NCI-H510A treated with DMSO at 0.1 percent for 48 hours (cell line): ENCODE data around the gene DMGDH.
A peak's percentile ranks its signal among the peaks of the same experiment; 100 is the strongest.

ENCODE experiments used
- DNase-seq: peaks from one replicate; lab custom pipeline; 2025; lab: John Stamatoyannopoulos, UW

The DMGDH gene

GRCh38 chr5:79070350-79070667 lies 835 bp upstream of the DMGDH start:
- peak; percentile 20 for DNase-seq

- DNase-seq: no peak
Measured at GRCh38 chr5:79062436-79062835, 7.0 kb downstream of the DMGDH start.

GRCh38 chr5:79059674-79060073 lies 9.8 kb downstream of the DMGDH start:
- DNase-seq: no peak

GRCh38 chr5:79056847-79057246 lies 12.6 kb downstream of the DMGDH start:
- no peak for DNase-seq

- no peak for DNase-seq
Measured at GRCh38 chr5:79055017-79055416, 14.5 kb downstream of the DMGDH start.

- DNase-seq: no peak
Measured at GRCh38 chr5:79053321-79053720, 16.2 kb downstream of the DMGDH start.

GRCh38 chr5:79050498-79050897 lies 19.0 kb downstream of the DMGDH start:
- DNase-seq: no peak

- no peak for DNase-seq
Measured at GRCh38 chr5:79048437-79048836, 21.0 kb downstream of the DMGDH start.

- DNase-seq: no peak
Measured at GRCh38 chr5:79047199-79047598, 22.3 kb downstream of the DMGDH start.

GRCh38 chr5:79042188-79042587 lies 27.3 kb downstream of the DMGDH start:
- DNase-seq: no peak

- no peak for DNase-seq
Measured at GRCh38 chr5:79036769-79037168, 32.7 kb downstream of the DMGDH start.

- no peak for DNase-seq
Measured at GRCh38 chr5:79035237-79035636, 34.2 kb downstream of the DMGDH start.

- DNase-seq: no peak
Measured at GRCh38 chr5:79032782-79033181, 36.7 kb downstream of the DMGDH start.

GRCh38 chr5:79032031-79032695 lies 37.3 kb downstream of the DMGDH start:
- no peak for DNase-seq

- no peak for DNase-seq
Measured at GRCh38 chr5:79031485-79031867, 38.0 kb downstream of the DMGDH start.

- no peak for DNase-seq
Measured at GRCh38 chr5:79030663-79031484, 38.6 kb downstream of the DMGDH start.

- DNase-seq: peak; percentile 16
Measured at GRCh38 chr5:79025054-79025472, 44.4 kb downstream of the DMGDH start.

- no peak for DNase-seq
Measured at GRCh38 chr5:79023947-79024346, 45.5 kb downstream of the DMGDH start.

GRCh38 chr5:79023348-79023747 lies 46.1 kb downstream of the DMGDH start:
- DNase-seq: no peak

- DNase-seq: no peak
Measured at GRCh38 chr5:79022771-79023170, 46.7 kb downstream of the DMGDH start.

GRCh38 chr5:79021753-79022152 lies 47.7 kb downstream of the DMGDH start:
- DNase-seq: no peak

GRCh38 chr5:79020861-79021561 lies 48.5 kb downstream of the DMGDH start:
- DNase-seq: peak; percentile 27

GRCh38 chr5:79014631-79015030 lies 54.8 kb downstream of the DMGDH start:
- no peak for DNase-seq
